HepG2 (cell line): ENCODE data around the gene ZFHX3. TPM values are rescaled to one million over a fixed set of nuclear protein-coding genes. Genes with fewer than 3 reads are reported as not detected.

Experiments used
- TRIM24 ChIP-seq: sonication (generic); formaldehyde crosslinking; IDR thresholded peaks from 2 replicates; pipeline ENCODE4 v1.8.0; 2022; ENCODE audit warnings: mild to moderate bottlenecking, missing genetic modification reagents
- ZNF160 ChIP-seq: sonication (generic); formaldehyde crosslinking; IDR thresholded peaks from 2 replicates; pipeline ENCODE4 v1.8.0; 2022; ENCODE audit warnings: mild to moderate bottlenecking, inconsistent platforms, missing genetic modification reagents
- ZNF264 ChIP-seq: sonication (generic); formaldehyde crosslinking; IDR thresholded peaks from 2 replicates; pipeline ENCODE4 v1.4.0; 2020; ENCODE audit warnings: missing genetic modification reagents
- ZNF614 ChIP-seq: IDR thresholded peaks from 2 replicates; pipeline ENCODE4 v1.6.1; 2018; ENCODE audit warnings: missing biosample characterization, missing genetic modification reagents, inconsistent platforms, borderline replicate concordance
- ZNF782 ChIP-seq: sonication (generic); formaldehyde crosslinking; IDR thresholded peaks from 2 replicates; pipeline ENCODE4 v1.4.0; 2020; ENCODE audit warnings: missing genetic modification reagents, mild to moderate bottlenecking, borderline replicate concordance
- ZNF790 ChIP-seq: sonication (generic); formaldehyde crosslinking; IDR thresholded peaks from 2 replicates; pipeline ENCODE4 v1.8.0; 2022; ENCODE audit warnings: missing genetic modification reagents, mild to moderate bottlenecking, borderline replicate concordance
- ZSCAN21 ChIP-seq: sonication (generic); formaldehyde crosslinking; IDR thresholded peaks from 2 replicates; pipeline ENCODE4 v1.8.0; 2022; ENCODE audit warnings: mild to moderate bottlenecking, missing genetic modification reagents, moderate library complexity, borderline replicate concordance
- polyA plus RNA-seq, 8 experiments: library from polyadenylated mRNA; depleted of rRNA in 3 of 8; stranded (reverse) in 7 of 8; unstranded in 1 of 8; fragments of >200 nt; fragmentation: Illumina TruSeq in 4 of 8; extraction: Trizol in 4 of 8; gene quantifications; 2 replicates each; pipeline versions ENCODE4 v1.2.1 to v1.2.3, GENCODE V29; 2011 to 2016; ENCODE audit warnings: low read depth in 4 of 8, missing spikeins in 1 of 8, mixed read lengths in 1 of 8; ENCODE audit not compliant: insufficient read depth in 1 of 8
- total RNA-seq, 5 experiments: library from RNA; depleted of rRNA; stranded (reverse); fragments of >200 nt; fragmentation: Illumina TruSeq; extraction: Trizol; gene quantifications; 2 replicates each; pipeline ENCODE4 v1.2.3, GENCODE V29; 2016; ENCODE audit warnings: low read depth in 1 of 5
- TF ChIP-seq, protein P1 (sequence below): sonication (generic); formaldehyde crosslinking; IDR thresholded peaks from 2 replicates; pipeline ENCODE4 v1.5.0; 2020; ENCODE audit warnings: mild to moderate bottlenecking, missing genetic modification reagents, borderline replicate concordance
- TF ChIP-seq, protein P2 (sequence below): sonication (generic); formaldehyde crosslinking; IDR thresholded peaks from 2 replicates; pipeline ENCODE4 v1.8.1; 2023; ENCODE audit warnings: missing genetic modification reagents, inconsistent platforms, borderline replicate concordance
- TF ChIP-seq, protein P3 (sequence below): sonication (generic); formaldehyde crosslinking; IDR thresholded peaks from 2 replicates; pipeline ENCODE4 v1.4.0; 2020; ENCODE audit warnings: mild to moderate bottlenecking, missing genetic modification reagents
- TF ChIP-seq, protein P4 (sequence below): sonication (generic); formaldehyde crosslinking; IDR thresholded peaks from 2 replicates; pipeline ENCODE4 v1.4.0; 2020; ENCODE audit warnings: missing genetic modification reagents

ZFHX3 gene
- total and polyA plus RNA-seq, 2 of the 13 experiments (the other 11 are each of a cell fraction or from before 2014, with no cell fraction given) = 5.0 to 6.0 TPM

DNA sequence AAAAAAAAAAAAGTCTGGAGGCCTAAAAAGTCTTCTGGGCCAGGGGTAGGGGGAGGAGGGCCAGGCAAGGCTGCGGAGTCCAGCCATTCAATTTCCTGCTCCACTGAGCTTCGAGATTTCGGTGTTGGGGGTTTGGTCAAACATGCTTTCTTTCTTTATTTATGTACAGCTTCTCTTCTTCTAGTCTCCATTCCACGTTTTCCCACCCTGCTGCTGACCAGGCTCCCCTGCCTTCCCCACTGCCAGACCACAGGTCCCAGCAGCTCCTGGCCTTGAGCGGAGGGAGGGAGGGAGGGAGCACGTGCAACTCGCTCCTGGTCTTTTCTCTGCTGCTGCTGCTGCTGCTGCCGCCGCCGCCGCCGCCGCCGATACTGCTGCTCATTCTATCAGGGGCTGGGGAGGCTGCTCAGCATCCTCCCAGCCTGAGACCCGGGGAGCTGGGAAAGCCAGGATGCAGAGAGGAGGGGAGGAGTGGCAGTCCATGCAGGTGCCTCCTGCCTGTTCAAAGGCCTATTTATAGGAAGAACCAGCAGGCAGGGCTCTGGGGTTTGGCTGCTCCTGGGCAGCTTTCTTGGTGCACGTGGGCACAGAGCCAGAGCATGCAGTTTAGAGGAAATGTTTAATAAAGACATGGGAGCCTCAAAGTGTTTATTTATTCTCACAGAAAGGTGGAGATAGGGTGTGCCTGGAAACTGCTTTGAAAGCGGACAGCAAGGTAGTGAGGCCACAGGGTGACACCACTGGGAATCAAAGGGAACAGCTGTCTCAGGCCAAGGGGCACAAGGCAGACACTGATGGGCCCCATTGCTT is 23.4 kb upstream of the ZFHX3 start (continued):
- TF ChIP-seq ZNF782 (no peak), ZNF160 (CRISPR knock-in tag) (no peak), ZSCAN21 (CRISPR knock-in tag) (no peak; the same call in 1 of the 2 replicates), ZNF614 (CRISPR knock-in tag) (no peak), ZNF264 (CRISPR knock-in tag) (0 out of 2 replicates have a peak, but pooled peaks have one; percentile 70), TRIM24 (CRISPR knock-in tag) (no peak), ZNF790 (CRISPR knock-in tag) (no peak; the same call in 1 of the 2 replicates)
- TF ChIP-seq, protein P1, sequence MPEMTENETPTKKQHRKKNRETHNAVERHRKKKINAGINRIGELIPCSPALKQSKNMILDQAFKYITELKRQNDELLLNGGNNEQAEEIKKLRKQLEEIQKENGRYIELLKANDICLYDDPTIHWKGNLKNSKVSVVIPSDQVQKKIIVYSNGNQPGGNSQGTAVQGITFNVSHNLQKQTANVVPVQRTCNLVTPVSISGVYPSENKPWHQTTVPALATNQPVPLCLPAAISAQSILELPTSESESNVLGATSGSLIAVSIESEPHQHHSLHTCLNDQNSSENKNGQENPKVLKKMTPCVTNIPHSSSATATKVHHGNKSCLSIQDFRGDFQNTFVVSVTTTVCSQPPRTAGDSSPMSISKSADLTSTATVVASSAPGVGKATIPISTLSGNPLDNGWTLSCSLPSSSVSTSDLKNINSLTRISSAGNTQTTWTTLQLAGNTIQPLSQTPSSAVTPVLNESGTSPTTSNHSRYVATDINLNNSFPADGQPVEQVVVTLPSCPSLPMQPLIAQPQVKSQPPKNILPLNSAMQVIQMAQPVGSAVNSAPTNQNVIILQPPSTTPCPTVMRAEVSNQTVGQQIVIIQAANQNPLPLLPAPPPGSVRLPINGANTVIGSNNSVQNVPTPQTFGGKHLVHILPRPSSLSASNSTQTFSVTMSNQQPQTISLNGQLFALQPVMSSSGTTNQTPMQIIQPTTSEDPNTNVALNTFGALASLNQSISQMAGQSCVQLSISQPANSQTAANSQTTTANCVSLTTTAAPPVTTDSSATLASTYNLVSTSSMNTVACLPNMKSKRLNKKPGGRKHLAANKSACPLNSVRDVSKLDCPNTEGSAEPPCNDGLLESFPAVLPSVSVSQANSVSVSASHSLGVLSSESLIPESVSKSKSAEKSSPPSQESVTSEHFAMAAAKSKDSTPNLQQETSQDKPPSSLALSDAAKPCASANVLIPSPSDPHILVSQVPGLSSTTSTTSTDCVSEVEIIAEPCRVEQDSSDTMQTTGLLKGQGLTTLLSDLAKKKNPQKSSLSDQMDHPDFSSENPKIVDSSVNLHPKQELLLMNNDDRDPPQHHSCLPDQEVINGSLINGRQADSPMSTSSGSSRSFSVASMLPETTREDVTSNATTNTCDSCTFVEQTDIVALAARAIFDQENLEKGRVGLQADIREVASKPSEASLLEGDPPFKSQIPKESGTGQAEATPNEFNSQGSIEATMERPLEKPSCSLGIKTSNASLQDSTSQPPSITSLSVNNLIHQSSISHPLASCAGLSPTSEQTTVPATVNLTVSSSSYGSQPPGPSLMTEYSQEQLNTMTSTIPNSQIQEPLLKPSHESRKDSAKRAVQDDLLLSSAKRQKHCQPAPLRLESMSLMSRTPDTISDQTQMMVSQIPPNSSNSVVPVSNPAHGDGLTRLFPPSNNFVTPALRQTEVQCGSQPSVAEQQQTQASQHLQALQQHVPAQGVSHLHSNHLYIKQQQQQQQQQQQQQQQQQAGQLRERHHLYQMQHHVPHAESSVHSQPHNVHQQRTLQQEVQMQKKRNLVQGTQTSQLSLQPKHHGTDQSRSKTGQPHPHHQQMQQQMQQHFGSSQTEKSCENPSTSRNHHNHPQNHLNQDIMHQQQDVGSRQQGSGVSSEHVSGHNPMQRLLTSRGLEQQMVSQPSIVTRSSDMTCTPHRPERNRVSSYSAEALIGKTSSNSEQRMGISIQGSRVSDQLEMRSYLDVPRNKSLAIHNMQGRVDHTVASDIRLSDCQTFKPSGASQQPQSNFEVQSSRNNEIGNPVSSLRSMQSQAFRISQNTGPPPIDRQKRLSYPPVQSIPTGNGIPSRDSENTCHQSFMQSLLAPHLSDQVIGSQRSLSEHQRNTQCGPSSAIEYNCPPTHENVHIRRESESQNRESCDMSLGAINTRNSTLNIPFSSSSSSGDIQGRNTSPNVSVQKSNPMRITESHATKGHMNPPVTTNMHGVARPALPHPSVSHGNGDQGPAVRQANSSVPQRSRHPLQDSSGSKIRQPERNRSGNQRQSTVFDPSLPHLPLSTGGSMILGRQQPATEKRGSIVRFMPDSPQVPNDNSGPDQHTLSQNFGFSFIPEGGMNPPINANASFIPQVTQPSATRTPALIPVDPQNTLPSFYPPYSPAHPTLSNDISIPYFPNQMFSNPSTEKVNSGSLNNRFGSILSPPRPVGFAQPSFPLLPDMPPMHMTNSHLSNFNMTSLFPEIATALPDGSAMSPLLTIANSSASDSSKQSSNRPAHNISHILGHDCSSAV (CRISPR knock-in tag) = no peak
- TF ChIP-seq, protein P2, sequence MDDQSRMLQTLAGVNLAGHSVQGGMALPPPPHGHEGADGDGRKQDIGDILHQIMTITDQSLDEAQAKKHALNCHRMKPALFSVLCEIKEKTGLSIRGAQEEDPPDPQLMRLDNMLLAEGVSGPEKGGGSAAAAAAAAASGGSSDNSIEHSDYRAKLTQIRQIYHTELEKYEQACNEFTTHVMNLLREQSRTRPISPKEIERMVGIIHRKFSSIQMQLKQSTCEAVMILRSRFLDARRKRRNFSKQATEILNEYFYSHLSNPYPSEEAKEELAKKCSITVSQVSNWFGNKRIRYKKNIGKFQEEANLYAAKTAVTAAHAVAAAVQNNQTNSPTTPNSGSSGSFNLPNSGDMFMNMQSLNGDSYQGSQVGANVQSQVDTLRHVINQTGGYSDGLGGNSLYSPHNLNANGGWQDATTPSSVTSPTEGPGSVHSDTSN (CRISPR knock-in tag) = no peak
- TF ChIP-seq, protein P3, sequence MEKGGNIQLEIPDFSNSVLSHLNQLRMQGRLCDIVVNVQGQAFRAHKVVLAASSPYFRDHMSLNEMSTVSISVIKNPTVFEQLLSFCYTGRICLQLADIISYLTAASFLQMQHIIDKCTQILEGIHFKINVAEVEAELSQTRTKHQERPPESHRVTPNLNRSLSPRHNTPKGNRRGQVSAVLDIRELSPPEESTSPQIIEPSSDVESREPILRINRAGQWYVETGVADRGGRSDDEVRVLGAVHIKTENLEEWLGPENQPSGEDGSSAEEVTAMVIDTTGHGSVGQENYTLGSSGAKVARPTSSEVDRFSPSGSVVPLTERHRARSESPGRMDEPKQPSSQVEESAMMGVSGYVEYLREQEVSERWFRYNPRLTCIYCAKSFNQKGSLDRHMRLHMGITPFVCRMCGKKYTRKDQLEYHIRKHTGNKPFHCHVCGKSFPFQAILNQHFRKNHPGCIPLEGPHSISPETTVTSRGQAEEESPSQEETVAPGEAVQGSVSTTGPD (CRISPR knock-in tag) = no peak
- TF ChIP-seq, protein P4, sequence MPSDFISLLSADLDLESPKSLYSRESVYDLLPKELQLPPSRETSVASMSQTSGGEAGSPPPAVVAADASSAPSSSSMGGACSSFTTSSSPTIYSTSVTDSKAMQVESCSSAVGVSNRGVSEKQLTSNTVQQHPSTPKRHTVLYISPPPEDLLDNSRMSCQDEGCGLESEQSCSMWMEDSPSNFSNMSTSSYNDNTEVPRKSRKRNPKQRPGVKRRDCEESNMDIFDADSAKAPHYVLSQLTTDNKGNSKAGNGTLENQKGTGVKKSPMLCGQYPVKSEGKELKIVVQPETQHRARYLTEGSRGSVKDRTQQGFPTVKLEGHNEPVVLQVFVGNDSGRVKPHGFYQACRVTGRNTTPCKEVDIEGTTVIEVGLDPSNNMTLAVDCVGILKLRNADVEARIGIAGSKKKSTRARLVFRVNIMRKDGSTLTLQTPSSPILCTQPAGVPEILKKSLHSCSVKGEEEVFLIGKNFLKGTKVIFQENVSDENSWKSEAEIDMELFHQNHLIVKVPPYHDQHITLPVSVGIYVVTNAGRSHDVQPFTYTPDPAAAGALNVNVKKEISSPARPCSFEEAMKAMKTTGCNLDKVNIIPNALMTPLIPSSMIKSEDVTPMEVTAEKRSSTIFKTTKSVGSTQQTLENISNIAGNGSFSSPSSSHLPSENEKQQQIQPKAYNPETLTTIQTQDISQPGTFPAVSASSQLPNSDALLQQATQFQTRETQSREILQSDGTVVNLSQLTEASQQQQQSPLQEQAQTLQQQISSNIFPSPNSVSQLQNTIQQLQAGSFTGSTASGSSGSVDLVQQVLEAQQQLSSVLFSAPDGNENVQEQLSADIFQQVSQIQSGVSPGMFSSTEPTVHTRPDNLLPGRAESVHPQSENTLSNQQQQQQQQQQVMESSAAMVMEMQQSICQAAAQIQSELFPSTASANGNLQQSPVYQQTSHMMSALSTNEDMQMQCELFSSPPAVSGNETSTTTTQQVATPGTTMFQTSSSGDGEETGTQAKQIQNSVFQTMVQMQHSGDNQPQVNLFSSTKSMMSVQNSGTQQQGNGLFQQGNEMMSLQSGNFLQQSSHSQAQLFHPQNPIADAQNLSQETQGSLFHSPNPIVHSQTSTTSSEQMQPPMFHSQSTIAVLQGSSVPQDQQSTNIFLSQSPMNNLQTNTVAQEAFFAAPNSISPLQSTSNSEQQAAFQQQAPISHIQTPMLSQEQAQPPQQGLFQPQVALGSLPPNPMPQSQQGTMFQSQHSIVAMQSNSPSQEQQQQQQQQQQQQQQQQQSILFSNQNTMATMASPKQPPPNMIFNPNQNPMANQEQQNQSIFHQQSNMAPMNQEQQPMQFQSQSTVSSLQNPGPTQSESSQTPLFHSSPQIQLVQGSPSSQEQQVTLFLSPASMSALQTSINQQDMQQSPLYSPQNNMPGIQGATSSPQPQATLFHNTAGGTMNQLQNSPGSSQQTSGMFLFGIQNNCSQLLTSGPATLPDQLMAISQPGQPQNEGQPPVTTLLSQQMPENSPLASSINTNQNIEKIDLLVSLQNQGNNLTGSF (CRISPR knock-in tag) = 0 out of 2 replicates have a peak, but pooled peaks have one; percentile 32
